ENCODE measurements around the gene PDCL3. TPM values are rescaled to one million over a fixed set of nuclear protein-coding genes. Genes with fewer than 3 reads are reported as not detected.

The PDCL3 gene
- total and polyA plus RNA-seq, 2 donors (not counting 3 experiments of a cell fraction or from before 2014, with no cell fraction given), result 19.4 to 32.8 TPM

DNA sequence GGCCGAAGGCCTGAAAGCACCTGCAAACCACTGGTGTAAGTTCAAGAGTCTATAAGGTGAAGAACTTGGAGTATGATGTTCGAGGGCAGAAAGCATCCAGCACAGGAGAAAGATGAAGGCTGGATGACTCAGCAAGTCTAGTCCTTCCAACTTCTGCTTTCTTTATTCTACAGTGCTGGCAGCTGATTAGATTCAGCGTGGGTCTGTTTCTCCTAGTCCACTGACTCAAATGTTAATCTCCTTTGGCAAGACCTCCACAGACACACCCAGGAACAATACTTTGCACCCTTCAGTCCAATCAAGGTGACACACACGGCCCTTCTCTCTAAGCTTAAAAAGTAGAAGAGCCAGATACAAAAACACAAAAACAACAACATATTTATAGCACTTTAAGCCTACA is 49.1 kb upstream of the PDCL3 start:
- Histone ChIP-seq H3K9ac (replicated peaks; ENCODE audit: extremely low read depth, insufficient read depth, low read length) (no peak overlapping the region), H3K27me3 (ENCODE audit: control insufficient read depth in 2 of 2, insufficient read depth in 2 of 2, low read length in 2 of 2) (no peaks in the 10 kb centered on the region), H3K4me3 (replicated peaks in 1 of 3; ENCODE audit: insufficient read depth in 1 of 3, low read depth in 1 of 3, low read length in 3 of 3) (no peak overlapping the region), H3K4me2 (ENCODE audit: insufficient read depth, low read length) (no peak overlapping the region), H4K20me1 (replicated peaks; ENCODE audit: control insufficient read depth, extremely low read depth, insufficient read depth, low read length) (no peaks in the 10 kb centered on the region), H3K4me1 (ENCODE audit: control insufficient read depth, extremely low read depth, insufficient read depth, low read length) (no peaks in the 10 kb centered on the region), H3K27ac (ENCODE audit: insufficient read depth, low read depth, low read length) (no peak overlapping the region), H3K9me3 (replicated peaks; ENCODE audit: control insufficient read depth, insufficient read depth, low read length) (no peaks in the 10 kb centered on the region), H3K79me2 (ENCODE audit: control insufficient read depth, insufficient read depth, low read length) (no peaks in the 10 kb centered on the region), H3K36me3 (ENCODE audit: control insufficient read depth in 2 of 2, extremely low read depth in 1 of 2, insufficient read depth in 2 of 2, low read length in 2 of 2) (no peaks in the 10 kb centered on the region), H2AFZ (ENCODE audit: low read depth, low read length) (no peak overlapping the region), H3K9me1 (replicated peaks; ENCODE audit: control insufficient read depth, extremely low read depth, insufficient read depth, low read length) (no peaks in the 10 kb centered on the region)
- DNase-seq (ENCODE audit: low read depth, low spot score) (no peak), FAIRE-seq (no peak)
- dilution Hi-C loops (cut with MboI; ENCODE audit: extremely low pct_ligation_motif_present, low sequenced_read_pairs), result no loop called here
- TF ChIP-seq POLR2A (IDR thresholded peaks at IDR 0.05; ENCODE audit: low read depth, low read length), result no peak
- no peak for TF ChIP-seq MYC (IDR thresholded peaks at IDR 0.05; ENCODE audit: low read depth, low read length)
- no peak for TF ChIP-seq JUN (IDR thresholded peaks at IDR 0.05; ENCODE audit: borderline replicate concordance, insufficient read depth, insufficient read length, low read depth)
- no peak for TF ChIP-seq GATA2 (IDR thresholded peaks at IDR 0.05; ENCODE audit: insufficient read depth, insufficient read length, low read depth, low read length)
- no peak for TF ChIP-seq POLR2AphosphoS5 (IDR thresholded peaks at IDR 0.05; ENCODE audit: insufficient read depth, low read depth, low read length)
- TF ChIP-seq, protein P1, sequence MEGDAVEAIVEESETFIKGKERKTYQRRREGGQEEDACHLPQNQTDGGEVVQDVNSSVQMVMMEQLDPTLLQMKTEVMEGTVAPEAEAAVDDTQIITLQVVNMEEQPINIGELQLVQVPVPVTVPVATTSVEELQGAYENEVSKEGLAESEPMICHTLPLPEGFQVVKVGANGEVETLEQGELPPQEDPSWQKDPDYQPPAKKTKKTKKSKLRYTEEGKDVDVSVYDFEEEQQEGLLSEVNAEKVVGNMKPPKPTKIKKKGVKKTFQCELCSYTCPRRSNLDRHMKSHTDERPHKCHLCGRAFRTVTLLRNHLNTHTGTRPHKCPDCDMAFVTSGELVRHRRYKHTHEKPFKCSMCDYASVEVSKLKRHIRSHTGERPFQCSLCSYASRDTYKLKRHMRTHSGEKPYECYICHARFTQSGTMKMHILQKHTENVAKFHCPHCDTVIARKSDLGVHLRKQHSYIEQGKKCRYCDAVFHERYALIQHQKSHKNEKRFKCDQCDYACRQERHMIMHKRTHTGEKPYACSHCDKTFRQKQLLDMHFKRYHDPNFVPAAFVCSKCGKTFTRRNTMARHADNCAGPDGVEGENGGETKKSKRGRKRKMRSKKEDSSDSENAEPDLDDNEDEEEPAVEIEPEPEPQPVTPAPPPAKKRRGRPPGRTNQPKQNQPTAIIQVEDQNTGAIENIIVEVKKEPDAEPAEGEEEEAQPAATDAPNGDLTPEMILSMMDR (IDR thresholded peaks at IDR 0.05; ENCODE audit: extremely low read depth in 1 of 2, insufficient read depth in 1 of 2, low read depth in 1 of 2, low read length in 2 of 2), result no peak
- TF ChIP-seq FOS (IDR thresholded peaks at IDR 0.05; ENCODE audit: borderline replicate concordance, insufficient read depth, low read length), result no peak
- TF ChIP-seq EZH2 (IDR thresholded peaks at IDR 0.05; ENCODE audit: borderline replicate concordance, low read depth, low read length, severe bottlenecking), result no peak
- TF ChIP-seq, protein P2, sequence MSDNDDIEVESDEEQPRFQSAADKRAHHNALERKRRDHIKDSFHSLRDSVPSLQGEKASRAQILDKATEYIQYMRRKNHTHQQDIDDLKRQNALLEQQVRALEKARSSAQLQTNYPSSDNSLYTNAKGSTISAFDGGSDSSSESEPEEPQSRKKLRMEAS (IDR thresholded peaks at IDR 0.05; ENCODE audit: insufficient read depth, insufficient read length), result no peak
- POLR2A ChIA-PET, result no interaction called here
- BruUV-seq (replicated peaks), result no TSS peak
- intact Hi-C loops (cut with micrococcal nuclease), result no loop called here
- CTCF ChIA-PET, result no interaction called here
